ENCODE data around the gene VASH1.

Gene VASH1

GRCh38 chr14:76772300-76773187, 11.3 kb downstream of the VASH1 start:
- peaks cover 12% of the 10 kb centered on the region for H3K27me3 Mint-ChIP-seq
- DNase-seq (ENCODE audit: low spot score in 2 of 2) (peak in 1 of 2 donors; percentile 8), ATAC-seq (ENCODE audit: low read depth) (no peak)
- no peaks in the 10 kb centered on the region for H3K36me3 Mint-ChIP-seq
- H3K27ac Mint-ChIP-seq, result no peak overlapping the region
- H3K4me3 Mint-ChIP-seq, result no peak overlapping the region
- no peaks in the 10 kb centered on the region for H3K9me3 Mint-ChIP-seq
- H3K4me1 Mint-ChIP-seq, result peaks cover 5% of the 10 kb centered on the region

- DNase-seq (ENCODE audit: low spot score in 2 of 2) (no peak), ATAC-seq (ENCODE audit: low read depth) (no peak)
- Mint-ChIP-seq H3K9me3 (no peaks in the 10 kb centered on the region), H3K4me1 (peaks cover 2% of the 10 kb centered on the region), H3K27ac (no peak overlapping the region), H3K27me3 (peaks cover 12% of the 10 kb centered on the region), H3K36me3 (no peaks in the 10 kb centered on the region), H3K4me3 (no peak overlapping the region)
Observed at GRCh38 chr14:76773188-76773885, 12.1 kb downstream of the VASH1 start.

DNA sequence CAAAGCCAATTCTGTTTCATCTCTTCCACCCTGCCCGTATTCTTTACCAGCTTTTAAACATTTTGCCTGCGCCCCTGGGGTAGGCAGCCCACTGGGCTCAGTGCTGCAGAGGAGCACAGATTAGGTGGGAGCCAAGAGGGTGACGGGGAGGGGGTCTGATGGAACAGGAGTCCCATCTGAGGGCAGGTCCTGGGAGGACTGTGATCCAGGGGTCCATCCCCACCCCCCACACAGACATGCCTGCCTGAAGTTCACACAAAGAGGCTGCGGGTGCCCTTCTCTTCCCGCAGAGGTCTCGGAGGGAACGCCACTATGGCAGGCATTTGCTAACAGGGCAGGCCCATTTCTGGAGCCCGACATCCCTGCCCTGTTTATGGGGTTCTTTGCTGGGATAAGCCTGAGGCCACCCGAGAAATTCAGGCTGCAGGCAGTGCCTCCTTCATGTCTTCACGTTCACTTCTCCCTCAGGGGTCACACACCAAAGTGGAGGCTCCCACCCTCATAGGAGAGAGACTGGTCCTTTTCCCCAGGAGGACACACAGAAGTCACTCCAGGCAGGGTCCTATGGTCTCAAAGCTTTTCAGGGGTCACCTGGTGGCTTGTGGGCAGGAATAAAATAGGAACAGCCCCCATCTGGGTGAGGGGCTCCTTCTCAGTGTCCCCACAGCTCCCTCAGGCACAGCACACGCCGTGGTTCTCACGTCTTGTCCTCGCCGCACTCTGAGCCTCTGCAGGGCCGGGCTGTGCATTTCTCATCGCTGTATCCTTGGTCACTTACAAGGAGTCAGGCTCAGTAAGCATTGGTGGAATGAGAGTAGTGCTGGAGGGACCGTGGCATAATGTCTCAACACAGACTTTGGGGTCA, 12.9 kb downstream of the VASH1 start:
- no peak overlapping the region for H3K27ac Mint-ChIP-seq
- H3K36me3 Mint-ChIP-seq, result no peaks in the 10 kb centered on the region
- DNase-seq (ENCODE audit: low spot score in 2 of 2), result no peak
- no peak overlapping the region for H3K4me3 Mint-ChIP-seq
- peaks cover 12% of the 10 kb centered on the region for H3K27me3 Mint-ChIP-seq
- no peaks in the 10 kb centered on the region for H3K4me1 Mint-ChIP-seq
- no peak for ATAC-seq (ENCODE audit: low read depth)
- H3K9me3 Mint-ChIP-seq, result no peaks in the 10 kb centered on the region

DNA sequence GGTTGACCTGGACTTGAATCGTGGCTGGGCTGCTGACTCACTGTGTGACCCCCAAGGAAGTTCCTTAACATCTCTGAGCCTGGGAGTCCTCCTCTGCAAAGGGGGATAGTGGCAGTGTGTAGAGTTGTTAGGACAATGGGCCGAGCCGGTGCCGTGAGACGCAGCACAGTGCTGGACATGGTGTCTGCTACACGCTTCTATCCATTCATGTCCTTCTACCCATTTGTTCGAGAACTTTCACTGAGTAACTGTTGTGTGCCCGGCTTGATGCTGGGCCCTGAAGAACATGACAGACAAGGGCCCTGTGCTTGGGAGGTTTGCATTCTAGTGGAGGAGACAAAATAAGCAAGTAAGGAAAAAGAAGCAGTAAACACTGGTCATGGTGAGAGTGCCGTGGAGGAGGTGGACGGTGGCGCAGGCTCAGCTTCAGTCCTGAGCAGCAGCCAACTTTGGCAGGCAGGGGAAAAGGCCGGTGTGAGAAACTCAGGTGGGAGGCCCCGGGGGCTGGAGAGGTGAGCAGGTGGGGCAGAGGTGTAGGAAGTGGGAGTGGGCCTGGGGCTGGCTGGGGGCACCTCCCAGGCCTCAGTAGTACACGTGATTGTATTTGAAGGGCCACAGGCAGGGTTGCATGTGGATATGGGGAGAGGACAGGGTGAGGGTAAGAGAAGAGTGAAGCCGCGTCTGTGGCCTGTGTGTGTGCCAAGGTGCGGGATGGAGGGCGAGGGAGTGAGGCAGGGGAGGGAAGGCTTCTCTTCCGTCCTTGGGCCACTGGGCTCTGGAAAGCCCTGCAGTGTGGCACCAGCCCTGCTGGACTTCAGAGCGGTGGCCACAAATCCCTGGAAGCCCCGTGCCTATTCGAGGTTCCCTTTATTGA, 13.8 kb downstream of the VASH1 start:
- Mint-ChIP-seq H3K9me3 (no peaks in the 10 kb centered on the region), H3K27ac (no peak overlapping the region), H3K4me1 (no peaks in the 10 kb centered on the region), H3K27me3 (peaks cover 10% of the 10 kb centered on the region), H3K4me3 (no peak overlapping the region), H3K36me3 (peaks cover 2% of the 10 kb centered on the region)
- ATAC-seq (ENCODE audit: low read depth) (no peak), DNase-seq (ENCODE audit: low spot score in 2 of 2) (no peak)

DNA sequence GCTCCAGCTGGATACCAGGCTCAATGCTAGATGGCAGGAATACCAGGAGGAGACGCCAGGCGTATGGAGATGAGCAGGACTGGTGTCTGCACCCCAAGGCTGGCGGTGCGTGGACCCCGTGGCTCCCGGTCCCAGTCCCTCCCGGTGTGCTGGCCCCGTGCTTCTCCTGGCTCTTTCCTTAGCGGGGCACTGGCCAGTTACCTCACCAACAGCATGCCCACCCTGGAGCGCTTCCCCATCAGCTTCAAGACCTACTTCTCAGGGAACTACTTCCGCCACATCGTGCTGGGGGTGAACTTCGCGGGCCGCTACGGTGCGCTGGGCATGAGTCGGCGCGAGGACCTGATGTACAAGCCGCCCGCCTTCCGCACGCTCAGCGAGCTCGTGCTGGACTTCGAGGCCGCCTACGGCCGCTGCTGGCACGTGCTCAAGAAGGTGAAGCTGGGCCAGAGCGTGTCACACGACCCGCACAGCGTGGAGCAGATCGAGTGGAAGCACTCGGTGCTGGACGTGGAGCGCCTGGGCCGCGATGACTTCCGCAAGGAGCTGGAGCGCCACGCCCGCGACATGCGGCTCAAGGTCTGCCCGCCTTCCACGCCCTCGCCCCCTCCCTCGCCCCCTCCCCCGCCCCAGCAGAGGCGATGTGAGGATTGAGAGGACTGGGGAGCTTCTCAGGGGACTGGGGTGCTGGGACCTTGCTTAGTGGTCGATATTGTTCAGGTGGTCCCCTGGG, 14.6 kb downstream of the VASH1 start:
- H3K4me3 Mint-ChIP-seq, result no peak overlapping the region
- H3K9me3 Mint-ChIP-seq, result no peaks in the 10 kb centered on the region
- no peak overlapping the region for H3K27ac Mint-ChIP-seq
- no peaks in the 10 kb centered on the region for H3K4me1 Mint-ChIP-seq
- DNase-seq (ENCODE audit: low spot score in 2 of 2), result no peak
- peaks cover 9% of the 10 kb centered on the region for H3K27me3 Mint-ChIP-seq
- ATAC-seq (ENCODE audit: low read depth), result no peak
- H3K36me3 Mint-ChIP-seq, result peaks cover 3% of the 10 kb centered on the region

DNA sequence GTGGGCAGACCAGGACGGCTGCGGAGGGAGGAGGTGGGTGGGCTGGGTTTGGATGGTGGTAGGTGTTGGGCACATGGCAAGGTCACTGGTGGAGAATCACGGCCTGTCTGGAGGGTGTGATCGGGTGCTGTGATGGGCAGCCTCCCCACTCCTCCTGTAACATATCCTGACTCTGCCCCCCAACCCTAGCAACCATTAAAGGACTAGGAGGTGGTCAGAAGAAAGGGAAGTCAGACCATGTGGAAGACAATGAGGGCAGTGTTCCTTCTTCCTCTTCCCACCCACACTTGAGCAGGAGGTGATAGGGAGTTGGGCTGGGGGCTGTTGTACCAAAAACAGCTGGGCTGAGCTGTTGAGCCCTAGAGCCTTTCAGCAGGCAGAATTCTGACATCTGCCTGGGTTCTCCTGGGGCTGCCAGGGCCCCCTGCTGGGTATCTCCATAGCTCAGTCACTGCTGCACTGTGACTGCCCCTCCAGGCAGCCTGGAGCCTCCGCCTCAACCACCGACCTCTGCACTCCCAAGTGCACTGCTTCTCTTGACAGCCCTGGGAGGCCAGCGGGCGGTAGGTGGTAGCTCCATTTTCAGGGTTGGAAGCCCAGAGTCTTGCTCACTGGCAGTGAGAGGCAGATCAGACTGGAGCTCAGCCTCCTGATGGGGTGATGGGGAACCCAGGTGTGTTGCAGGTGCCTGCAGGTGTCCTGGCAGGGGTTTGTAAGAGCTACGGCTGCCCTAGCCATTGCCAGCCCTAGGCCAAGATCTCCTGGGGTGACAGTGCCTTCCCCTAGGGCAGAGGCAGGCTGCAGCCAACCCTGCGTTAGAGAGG, 15.4 kb downstream of the VASH1 start:
- H3K27me3 Mint-ChIP-seq, result peaks cover 6% of the 10 kb centered on the region
- no peak overlapping the region for H3K4me3 Mint-ChIP-seq
- ATAC-seq (ENCODE audit: low read depth) (no peak), DNase-seq (ENCODE audit: low spot score in 2 of 2) (no peak)
- no peaks in the 10 kb centered on the region for H3K4me1 Mint-ChIP-seq
- H3K27ac Mint-ChIP-seq, result no peak overlapping the region
- H3K36me3 Mint-ChIP-seq, result peaks cover 3% of the 10 kb centered on the region
- H3K9me3 Mint-ChIP-seq, result no peaks in the 10 kb centered on the region

- H3K27me3 Mint-ChIP-seq, result no peaks in the 10 kb centered on the region
- H3K36me3 Mint-ChIP-seq, result peaks cover 3% of the 10 kb centered on the region
- DNase-seq (ENCODE audit: low spot score in 2 of 2) (no peak), ATAC-seq (ENCODE audit: low read depth) (no peak)
- no peaks in the 10 kb centered on the region for H3K9me3 Mint-ChIP-seq
- H3K4me1 Mint-ChIP-seq, result no peaks in the 10 kb centered on the region
- H3K4me3 Mint-ChIP-seq, result no peak overlapping the region
- H3K27ac Mint-ChIP-seq, result no peak overlapping the region
Observed at GRCh38 chr14:76777721-76778120, 16.5 kb downstream of the VASH1 start.

DNA sequence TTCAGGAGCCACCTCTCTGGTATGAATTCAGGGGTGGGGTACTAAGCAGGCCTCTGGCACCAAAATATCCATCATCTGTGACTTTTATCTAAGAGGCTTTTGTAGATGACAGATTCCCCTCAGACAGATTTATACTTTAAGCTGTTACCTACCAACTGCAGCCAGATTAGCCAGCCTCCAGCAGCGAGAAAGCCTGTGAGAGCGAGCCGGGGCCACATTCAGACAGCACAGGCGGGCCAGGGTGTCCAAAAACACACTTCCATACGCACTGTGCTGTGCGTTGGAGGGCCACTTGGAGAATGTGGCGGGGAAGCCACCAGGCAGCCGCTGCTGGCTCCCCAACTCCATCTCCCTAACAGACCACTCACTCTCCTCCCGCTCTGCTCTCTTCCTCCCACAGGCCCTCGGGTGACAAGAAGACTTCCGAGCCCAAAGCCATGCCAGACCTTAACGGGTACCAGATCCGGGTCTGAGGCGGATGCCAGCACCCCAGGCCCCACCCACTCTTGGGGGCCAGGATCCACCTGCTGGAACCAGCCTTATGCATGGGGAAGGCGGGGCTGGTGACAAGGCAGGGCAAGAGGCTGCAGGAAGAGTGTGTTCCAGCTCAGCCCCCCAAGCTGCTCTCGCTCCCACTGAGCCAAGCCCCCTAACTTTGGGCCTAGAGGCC, 17.4 kb downstream of the VASH1 start:
- Mint-ChIP-seq H3K27ac (no peak overlapping the region), H3K4me3 (no peak overlapping the region), H3K4me1 (no peaks in the 10 kb centered on the region), H3K27me3 (no peaks in the 10 kb centered on the region), H3K36me3 (peaks cover 3% of the 10 kb centered on the region), H3K9me3 (no peaks in the 10 kb centered on the region)
- no peak for DNase-seq (ENCODE audit: low spot score in 2 of 2)
- ATAC-seq (ENCODE audit: low read depth), result no peak

DNA sequence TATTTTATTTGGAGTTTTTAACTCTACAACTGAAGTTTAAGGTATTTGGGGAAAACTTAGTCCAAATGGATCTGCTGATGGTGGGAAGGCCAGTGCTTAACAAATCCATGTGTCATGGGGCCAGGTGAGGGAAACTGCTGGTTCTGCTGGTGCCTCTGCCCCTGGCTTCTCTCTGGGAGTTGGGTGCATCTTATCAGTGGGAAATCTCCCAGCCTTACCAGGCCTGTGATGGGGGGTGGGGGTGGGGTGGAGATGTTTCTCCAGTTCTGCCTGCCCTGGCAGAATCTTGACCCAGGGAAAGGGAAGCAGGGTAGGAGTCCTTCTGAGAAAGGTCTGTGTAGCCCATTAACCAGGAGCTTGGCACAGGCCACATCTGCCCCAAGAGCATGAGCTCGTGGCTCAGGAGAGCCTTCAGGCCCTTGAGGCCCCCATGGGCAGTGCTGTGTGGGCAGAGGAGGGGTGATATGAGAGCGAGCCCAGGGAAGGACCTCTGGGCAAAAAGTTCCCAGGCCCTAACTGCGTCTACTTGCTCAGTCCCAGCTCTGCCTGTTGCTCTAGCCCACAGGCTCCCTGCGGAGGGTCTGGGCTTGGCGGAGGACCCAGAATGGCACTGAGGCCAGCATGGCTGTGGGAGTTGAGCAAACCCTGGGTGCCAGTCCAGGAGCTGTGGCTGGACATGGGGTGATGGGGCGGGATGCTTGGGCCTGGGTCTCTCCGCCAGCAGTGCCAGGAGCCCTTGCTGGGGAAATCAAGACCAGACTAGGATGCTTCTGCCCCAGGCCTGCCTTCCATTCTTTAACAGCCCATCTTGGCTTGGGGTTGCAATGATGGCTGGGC, 18.2 kb downstream of the VASH1 start:
- no peaks in the 10 kb centered on the region for H3K4me1 Mint-ChIP-seq
- no peaks in the 10 kb centered on the region for H3K9me3 Mint-ChIP-seq
- H3K4me3 Mint-ChIP-seq, result no peak overlapping the region
- peaks cover 5% of the 10 kb centered on the region for H3K36me3 Mint-ChIP-seq
- DNase-seq (ENCODE audit: low spot score in 2 of 2) (no peak), ATAC-seq (ENCODE audit: low read depth) (no peak)
- peak overlapping the region; percentile 3 for H3K27ac Mint-ChIP-seq
- no peaks in the 10 kb centered on the region for H3K27me3 Mint-ChIP-seq

DNA sequence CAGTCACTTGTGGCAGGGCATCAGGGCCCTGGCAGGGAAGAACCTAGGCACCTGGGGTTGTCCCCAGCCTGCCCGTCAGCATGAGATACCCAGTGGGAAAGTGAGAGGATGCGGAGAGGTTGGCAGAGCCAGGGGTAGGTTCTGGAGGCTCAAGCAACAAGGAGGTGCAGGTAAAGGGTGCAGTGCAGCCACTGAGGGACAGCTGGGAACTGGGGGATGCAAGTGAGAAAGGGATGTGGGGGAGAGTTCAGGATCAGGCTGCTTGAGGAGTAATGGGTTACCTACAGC, 18.7 kb downstream of the VASH1 start:
- no peak for DNase-seq (ENCODE audit: low spot score in 2 of 2)
- H3K36me3 Mint-ChIP-seq, result peaks cover 7% of the 10 kb centered on the region
- ATAC-seq (ENCODE audit: low read depth), result no peak
- peak overlapping the region; percentile 3 for H3K27ac Mint-ChIP-seq
- H3K9me3 Mint-ChIP-seq, result no peaks in the 10 kb centered on the region
- no peaks in the 10 kb centered on the region for H3K4me1 Mint-ChIP-seq
- no peaks in the 10 kb centered on the region for H3K27me3 Mint-ChIP-seq
- no peak overlapping the region for H3K4me3 Mint-ChIP-seq

GRCh38 chr14:76780360-76780759, 19.1 kb downstream of the VASH1 start:
- Mint-ChIP-seq H3K27ac (peak overlapping the region; percentile 3), H3K36me3 (peaks cover 8% of the 10 kb centered on the region), H3K9me3 (no peaks in the 10 kb centered on the region), H3K4me1 (no peaks in the 10 kb centered on the region), H3K4me3 (no peak overlapping the region), H3K27me3 (no peaks in the 10 kb centered on the region)
- no peak for ATAC-seq (ENCODE audit: low read depth)
- no peak for DNase-seq (ENCODE audit: low spot score in 2 of 2)

Measured in memory B cell (primary cell).